Effector memory CD8-positive, alpha-beta T cell (primary cell): ENCODE measurements around the gene CACNA2D3.
"Not testable (repeated sequence)": the region's sequence is repeated elsewhere in the genome, so short reads cannot be mapped to it uniquely, and the experiment has no call there.

ENCODE experiments used
- ATAC-seq: fragments of 150-1000 bp; cut with Tn5 transposase; replicated peaks from 2 replicates; pipeline ENCODE4 v1.10.0; 2021; ENCODE audit warnings: mild to moderate bottlenecking, moderate library complexity
- DNase-seq, 3 experiments: peaks; one replicate each; pipeline ENCODE4 v3.0.0; 2021
- H3K27ac Mint-ChIP-seq, 2 donors: one replicate each; pipeline ENCODE4 v1.8.0; 2022; ENCODE audit warnings: mild to moderate bottlenecking in 2 of 2, mixed read lengths in 2 of 2, moderate library complexity in 2 of 2
- H3K27me3 Mint-ChIP-seq, 2 donors: one replicate each; pipeline ENCODE4 v1.8.0; 2022; ENCODE audit warnings: mixed read lengths in 2 of 2
- H3K36me3 Mint-ChIP-seq: one replicate; pipeline ENCODE4 v1.8.0; 2022; ENCODE audit warnings: mild to moderate bottlenecking, moderate library complexity, mixed read lengths; ENCODE audit not compliant: insufficient read depth
- H3K4me1 Mint-ChIP-seq, 2 donors: one replicate each; pipeline ENCODE4 v1.8.0; 2022; ENCODE audit warnings: low read depth in 2 of 2, mixed read lengths in 2 of 2
- H3K4me3 Mint-ChIP-seq, 2 donors: one replicate each; pipeline ENCODE4 v1.8.0; 2022; ENCODE audit warnings: mild to moderate bottlenecking in 2 of 2, mixed read lengths in 2 of 2, moderate library complexity in 2 of 2
- H3K9me3 Mint-ChIP-seq, 2 donors: one replicate each; pipeline ENCODE4 v1.8.0; 2022; ENCODE audit warnings: mixed read lengths in 2 of 2

Gene CACNA2D3

GRCh38 chr3:54116129-54116528 lies 6.2 kb upstream of the CACNA2D3 start:
- not testable (repeated sequence) for H3K36me3 Mint-ChIP-seq, DNase-seq, H3K4me3 Mint-ChIP-seq, H3K27ac Mint-ChIP-seq, H3K4me1 Mint-ChIP-seq, ATAC-seq
- peaks cover 10 to 11% of the 10 kb centered on the region in 2 donors for H3K9me3 Mint-ChIP-seq
- peaks cover 26 to 61% of the 10 kb centered on the region in 2 donors for H3K27me3 Mint-ChIP-seq

DNA sequence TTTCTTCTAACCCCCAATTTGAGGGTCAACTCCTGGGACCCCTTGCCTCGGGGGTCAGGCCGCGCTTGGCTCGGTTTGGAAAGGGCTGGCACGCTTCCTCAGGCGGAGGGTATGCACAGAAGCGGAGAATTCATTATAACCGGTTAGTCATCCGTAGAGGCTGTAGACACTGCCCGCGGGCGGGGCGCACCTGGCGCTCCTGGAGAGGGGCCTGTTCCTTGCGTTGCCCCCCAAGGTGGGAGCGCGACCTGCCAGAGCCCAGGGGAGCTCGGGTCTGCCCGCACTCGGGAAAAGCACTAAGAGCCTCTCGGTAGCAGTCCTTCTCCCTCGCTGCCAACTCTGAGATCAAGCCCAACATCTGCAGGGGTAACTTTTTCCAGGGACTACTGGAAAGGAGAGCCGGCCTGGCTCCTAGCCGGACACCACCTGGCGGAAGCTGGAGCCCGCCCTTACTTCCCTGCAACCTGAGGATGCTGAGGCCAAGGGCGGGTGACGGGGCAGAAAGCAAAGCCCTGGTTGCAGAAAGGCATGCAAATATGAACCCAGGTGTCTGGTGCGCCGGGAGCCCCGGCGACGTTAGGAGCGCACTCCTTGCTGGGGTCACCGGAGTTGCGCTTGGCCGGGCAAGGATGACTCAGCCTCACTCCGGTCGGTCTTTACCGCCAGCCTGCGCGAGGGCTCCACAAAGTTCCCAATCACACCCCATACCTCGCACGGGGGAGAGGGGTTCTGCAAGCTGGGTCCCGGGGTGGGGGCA lies 1.5 kb upstream of the CACNA2D3 start:
- Mint-ChIP-seq H3K4me1 (peaks cover 0 to 3% of the 10 kb centered on the region in 2 donors), H3K27me3 (peaks cover 36 to 80% of the 10 kb centered on the region in 2 donors), H3K27ac (no peak overlapping the region), H3K9me3 (peaks cover 7 to 9% of the 10 kb centered on the region in 2 donors), H3K36me3 (no peaks in the 10 kb centered on the region), H3K4me3 (no peak overlapping the region)
- ATAC-seq = no peak
- no peak for DNase-seq

- no peaks in the 10 kb centered on the region for H3K36me3 Mint-ChIP-seq
- DNase-seq (no peak), ATAC-seq (no peak)
- peaks cover 36 to 71% of the 10 kb centered on the region in 2 donors for H3K27me3 Mint-ChIP-seq
- H3K4me1 Mint-ChIP-seq = peaks cover 0 to 3% of the 10 kb centered on the region in 2 donors
- H3K4me3 Mint-ChIP-seq = no peak overlapping the region
- H3K27ac Mint-ChIP-seq = no peak overlapping the region
- H3K9me3 Mint-ChIP-seq = peaks cover under 1 to 4% of the 10 kb centered on the region in 2 donors
These were observed 683 bp upstream of the CACNA2D3 start for GRCh38 chr3:54121414-54122323.

DNA sequence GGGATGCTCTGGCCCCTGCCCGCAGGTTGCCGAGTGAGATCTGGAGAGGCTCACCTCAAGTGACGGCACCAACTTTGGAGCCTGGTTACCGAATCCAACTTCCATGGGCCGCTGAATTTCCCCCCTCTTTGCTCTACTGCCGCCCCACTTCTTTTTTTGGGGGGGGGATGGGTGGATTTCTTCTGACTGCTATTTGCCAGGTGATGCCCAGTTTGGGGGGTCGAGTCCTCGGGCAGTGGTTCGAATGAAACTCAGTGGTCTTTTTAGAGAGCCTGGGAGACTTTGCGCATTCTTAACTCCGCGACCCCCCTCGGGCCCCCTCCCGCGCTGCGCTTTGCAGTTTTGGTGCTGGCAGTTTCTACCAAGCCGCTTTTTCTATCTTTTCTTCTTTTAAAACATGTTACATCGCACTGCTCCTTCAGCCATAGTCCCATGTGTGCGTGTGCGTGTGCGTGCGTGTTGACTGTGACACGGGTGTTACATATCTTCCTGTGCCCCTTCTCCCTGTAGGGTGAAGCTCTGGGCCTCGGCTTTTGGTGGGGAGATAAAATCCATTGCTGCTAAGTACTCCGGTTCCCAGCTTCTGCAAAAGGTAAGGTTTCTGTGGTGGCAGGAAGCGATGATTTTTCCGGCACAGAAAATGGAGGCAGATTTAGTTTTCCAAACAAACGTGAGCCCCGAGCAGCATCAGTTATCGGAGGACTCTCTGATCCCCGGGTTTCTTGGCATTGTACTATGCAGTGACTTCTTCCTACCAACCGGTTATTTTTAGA lies 837 bp downstream of the CACNA2D3 start:
- Mint-ChIP-seq H3K27ac (no peak overlapping the region), H3K36me3 (no peaks in the 10 kb centered on the region), H3K27me3 (peaks cover 36 to 56% of the 10 kb centered on the region in 2 donors), H3K9me3 (peaks cover 0 to 1% of the 10 kb centered on the region in 2 donors), H3K4me3 (peak overlapping the region; percentile 39 to 40), H3K4me1 (peaks cover 0 to 3% of the 10 kb centered on the region in 2 donors)
- ATAC-seq = no peak
- no peak for DNase-seq

- peaks cover 0 to 1% of the 10 kb centered on the region in 2 donors for H3K9me3 Mint-ChIP-seq
- peaks cover 36 to 52% of the 10 kb centered on the region in 2 donors for H3K27me3 Mint-ChIP-seq
- no peaks in the 10 kb centered on the region for H3K36me3 Mint-ChIP-seq
- H3K27ac Mint-ChIP-seq = no peak overlapping the region
- ATAC-seq = no peak
- no peak for DNase-seq
- no peak overlapping the region for H3K4me3 Mint-ChIP-seq
- H3K4me1 Mint-ChIP-seq = peaks cover 0 to 3% of the 10 kb centered on the region in 2 donors
These were observed 1.4 kb downstream of the CACNA2D3 start for GRCh38 chr3:54123776-54124196.

DNA sequence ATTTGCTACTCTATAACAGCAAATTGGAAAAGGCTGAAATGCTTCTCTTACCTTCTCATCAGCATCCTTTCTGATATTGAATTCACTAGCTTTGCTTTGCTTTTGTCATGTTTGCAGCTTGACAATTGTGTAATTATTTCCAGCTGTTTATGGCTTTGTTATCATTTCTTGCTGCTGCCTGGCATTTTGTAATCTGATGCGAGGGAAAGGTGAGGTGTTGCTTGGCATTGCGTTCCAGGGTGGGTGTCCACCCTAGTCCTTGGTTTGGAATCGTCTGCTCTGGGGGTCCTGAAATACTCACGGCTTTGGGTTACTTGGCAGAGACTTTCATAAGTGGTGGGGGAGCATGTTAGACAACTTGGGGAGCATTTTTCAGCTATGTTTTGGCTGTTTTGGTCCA lies 2.9 kb downstream of the CACNA2D3 start:
- Mint-ChIP-seq H3K4me1 (peaks cover 0 to 3% of the 10 kb centered on the region in 2 donors), H3K36me3 (no peaks in the 10 kb centered on the region), H3K27ac (no peak overlapping the region), H3K4me3 (no peak overlapping the region), H3K9me3 (peaks cover 0 to 1% of the 10 kb centered on the region in 2 donors), H3K27me3 (peaks cover 29 to 38% of the 10 kb centered on the region in 2 donors)
- DNase-seq = no peak
- no peak for ATAC-seq

DNA sequence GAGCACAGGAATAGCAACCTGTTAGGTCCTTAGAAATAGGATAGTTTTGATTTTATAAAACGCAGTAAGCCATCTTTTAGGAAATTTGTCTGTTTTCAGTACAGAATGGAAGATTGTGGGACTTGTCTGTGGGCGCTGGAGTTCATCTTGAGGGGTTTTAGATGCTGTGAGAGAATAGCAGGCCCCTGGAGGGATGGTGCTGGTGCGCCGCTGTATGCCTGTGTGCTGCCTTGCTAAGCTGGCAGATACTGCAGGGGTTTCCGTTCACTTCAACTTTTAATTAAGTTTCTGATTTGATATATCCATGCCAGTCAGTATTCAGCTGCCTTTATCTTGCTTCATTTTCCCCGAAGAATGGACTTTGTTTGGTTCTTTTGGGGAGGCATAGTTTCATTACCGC lies 4.2 kb downstream of the CACNA2D3 start:
- H3K27me3 Mint-ChIP-seq = peaks cover 24 to 31% of the 10 kb centered on the region in 2 donors
- DNase-seq = no peak
- H3K9me3 Mint-ChIP-seq = peaks cover 0 to 1% of the 10 kb centered on the region in 2 donors
- H3K27ac Mint-ChIP-seq = no peak overlapping the region
- H3K36me3 Mint-ChIP-seq = no peaks in the 10 kb centered on the region
- H3K4me3 Mint-ChIP-seq = no peak overlapping the region
- H3K4me1 Mint-ChIP-seq = peaks cover 0 to 3% of the 10 kb centered on the region in 2 donors
- no peak for ATAC-seq

DNA sequence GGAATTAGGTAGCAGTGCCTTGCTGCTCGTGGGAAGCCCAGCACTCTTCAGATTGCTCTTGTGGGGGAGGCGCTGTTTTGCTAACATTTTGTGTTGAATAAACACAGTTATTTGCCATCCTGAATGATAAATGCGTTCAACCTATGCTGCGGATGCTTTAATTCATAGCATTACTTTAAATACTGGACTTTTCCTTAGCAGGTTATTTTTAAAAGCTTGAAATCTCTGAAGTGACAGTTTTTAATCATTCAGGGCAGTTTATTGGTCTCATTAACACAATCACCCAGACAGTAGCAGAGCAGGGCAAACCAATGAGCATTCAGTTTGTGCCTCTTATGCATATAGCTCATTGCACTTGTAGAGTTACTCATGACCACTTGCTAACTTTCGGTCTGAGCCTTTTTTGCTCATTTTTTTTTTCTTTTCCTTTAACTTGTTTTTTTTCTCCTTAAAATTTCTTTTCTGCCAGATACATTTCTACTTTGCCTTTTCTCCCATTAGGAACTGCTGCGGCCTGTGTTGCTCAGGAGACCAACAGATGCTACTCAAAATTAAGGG lies 5.2 kb downstream of the CACNA2D3 start:
- Mint-ChIP-seq H3K27ac (no peak overlapping the region), H3K4me1 (peaks cover 0 to 3% of the 10 kb centered on the region in 2 donors), H3K9me3 (peaks cover 0 to 1% of the 10 kb centered on the region in 2 donors), H3K36me3 (no peaks in the 10 kb centered on the region), H3K4me3 (no peak overlapping the region), H3K27me3 (peaks cover 24 to 31% of the 10 kb centered on the region in 2 donors)
- no peak for DNase-seq
- no peak for ATAC-seq

GRCh38 chr3:54131026-54131605 lies 8.8 kb downstream of the CACNA2D3 start:
- H3K4me3 Mint-ChIP-seq = no peak overlapping the region
- DNase-seq (no peak), ATAC-seq (no peak)
- H3K9me3 Mint-ChIP-seq = no peaks in the 10 kb centered on the region
- H3K36me3 Mint-ChIP-seq = no peaks in the 10 kb centered on the region
- H3K27ac Mint-ChIP-seq = no peak overlapping the region
- peaks cover 0 to 10% of the 10 kb centered on the region in 2 donors for H3K27me3 Mint-ChIP-seq
- no peaks in the 10 kb centered on the region for H3K4me1 Mint-ChIP-seq

DNA sequence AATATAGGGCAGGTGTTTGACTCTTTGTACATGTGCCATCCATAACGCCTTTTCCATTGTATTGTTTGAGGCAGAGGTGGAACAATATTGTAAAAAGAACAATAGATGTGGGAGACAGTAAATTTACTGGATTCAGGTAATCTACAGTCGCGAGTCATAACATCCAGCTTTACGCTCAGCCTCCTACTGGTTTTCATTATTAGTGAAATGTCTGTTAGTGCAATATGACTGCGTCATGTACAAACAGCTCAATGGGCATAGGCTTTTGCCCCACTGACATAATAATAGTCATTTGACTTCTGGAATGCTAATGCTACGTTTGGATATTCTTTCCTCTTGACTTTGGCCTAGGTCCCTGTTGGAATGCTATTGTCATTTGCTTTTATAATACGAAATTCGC lies 9.5 kb downstream of the CACNA2D3 start:
- H3K36me3 Mint-ChIP-seq = no peaks in the 10 kb centered on the region
- peaks cover 0 to 10% of the 10 kb centered on the region in 2 donors for H3K27me3 Mint-ChIP-seq
- ATAC-seq (no peak), DNase-seq (no peak)
- no peaks in the 10 kb centered on the region for H3K4me1 Mint-ChIP-seq
- H3K27ac Mint-ChIP-seq = no peak overlapping the region
- H3K9me3 Mint-ChIP-seq = no peaks in the 10 kb centered on the region
- no peak overlapping the region for H3K4me3 Mint-ChIP-seq

GRCh38 chr3:54132685-54133084 lies 10.3 kb downstream of the CACNA2D3 start:
- Mint-ChIP-seq H3K27ac (no peak overlapping the region), H3K4me3 (no peak overlapping the region), H3K27me3 (peaks cover 0 to 10% of the 10 kb centered on the region in 2 donors), H3K36me3 (no peaks in the 10 kb centered on the region), H3K4me1 (no peaks in the 10 kb centered on the region), H3K9me3 (no peaks in the 10 kb centered on the region)
- no peak for ATAC-seq
- no peak for DNase-seq

DNA sequence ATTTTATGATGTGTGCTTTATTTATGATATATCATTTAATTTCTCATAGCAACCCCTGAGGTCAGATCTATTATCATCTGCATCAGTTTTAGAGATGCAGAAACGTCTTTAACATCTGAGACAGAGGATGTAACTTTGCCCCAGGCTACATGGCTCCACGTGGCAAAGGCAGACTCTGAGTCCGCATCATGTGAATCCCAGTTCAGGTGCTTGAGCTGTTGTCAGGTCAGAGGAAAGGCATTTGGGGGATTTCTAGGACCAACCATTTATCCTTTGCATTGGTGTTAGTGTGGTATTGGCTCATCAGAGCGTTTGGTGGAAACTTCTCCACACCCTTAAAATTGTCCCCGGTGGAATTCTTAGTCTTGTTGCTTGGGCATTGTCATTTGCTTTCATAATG lies 10.8 kb downstream of the CACNA2D3 start:
- peaks cover 0 to 10% of the 10 kb centered on the region in 2 donors for H3K27me3 Mint-ChIP-seq
- no peak for DNase-seq

More for the DNA sequence above, 10.8 kb downstream of the CACNA2D3 start:
- H3K36me3 Mint-ChIP-seq = no peaks in the 10 kb centered on the region
- ATAC-seq = no peak
- no peak overlapping the region for H3K4me3 Mint-ChIP-seq
- no peak overlapping the region for H3K27ac Mint-ChIP-seq
- H3K4me1 Mint-ChIP-seq = no peaks in the 10 kb centered on the region
- H3K9me3 Mint-ChIP-seq = no peaks in the 10 kb centered on the region
